Measurements from ENCODE around the gene CDIPT.

DNA sequence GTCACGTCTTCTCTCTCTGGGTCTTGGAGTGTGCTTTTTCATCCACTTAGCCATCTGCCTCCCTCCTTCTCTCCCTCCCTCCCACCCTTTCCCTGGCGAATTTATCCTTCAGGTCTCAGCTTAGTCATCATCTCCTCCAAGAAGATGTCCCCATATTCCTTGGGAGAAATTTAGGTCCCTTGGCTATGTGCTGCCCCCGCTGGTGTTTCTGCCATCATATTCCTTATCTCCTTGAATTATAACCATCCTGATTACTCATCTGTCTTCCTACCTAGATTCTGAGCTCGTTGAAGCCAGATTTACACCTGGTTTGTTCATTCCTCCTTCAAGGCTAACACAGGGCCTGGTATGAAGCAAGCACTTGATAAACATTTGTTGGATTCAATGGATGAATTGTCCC, 31.3 kb upstream of the CDIPT start:
- TF ChIP-seq, protein P1, sequence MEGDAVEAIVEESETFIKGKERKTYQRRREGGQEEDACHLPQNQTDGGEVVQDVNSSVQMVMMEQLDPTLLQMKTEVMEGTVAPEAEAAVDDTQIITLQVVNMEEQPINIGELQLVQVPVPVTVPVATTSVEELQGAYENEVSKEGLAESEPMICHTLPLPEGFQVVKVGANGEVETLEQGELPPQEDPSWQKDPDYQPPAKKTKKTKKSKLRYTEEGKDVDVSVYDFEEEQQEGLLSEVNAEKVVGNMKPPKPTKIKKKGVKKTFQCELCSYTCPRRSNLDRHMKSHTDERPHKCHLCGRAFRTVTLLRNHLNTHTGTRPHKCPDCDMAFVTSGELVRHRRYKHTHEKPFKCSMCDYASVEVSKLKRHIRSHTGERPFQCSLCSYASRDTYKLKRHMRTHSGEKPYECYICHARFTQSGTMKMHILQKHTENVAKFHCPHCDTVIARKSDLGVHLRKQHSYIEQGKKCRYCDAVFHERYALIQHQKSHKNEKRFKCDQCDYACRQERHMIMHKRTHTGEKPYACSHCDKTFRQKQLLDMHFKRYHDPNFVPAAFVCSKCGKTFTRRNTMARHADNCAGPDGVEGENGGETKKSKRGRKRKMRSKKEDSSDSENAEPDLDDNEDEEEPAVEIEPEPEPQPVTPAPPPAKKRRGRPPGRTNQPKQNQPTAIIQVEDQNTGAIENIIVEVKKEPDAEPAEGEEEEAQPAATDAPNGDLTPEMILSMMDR (IDR thresholded peaks at IDR 0.05), result no peak
- no peak for TF ChIP-seq POLR2A (IDR thresholded peaks at IDR 0.05)
- no peak for TF ChIP-seq EP300 (IDR thresholded peaks at IDR 0.05)

Measured in tibial nerve (tissue), 4 donors.